A549 (cell line): Measurements from ENCODE around the gene PFAS. TPM values are rescaled to one million over a fixed set of nuclear protein-coding genes. Genes with fewer than 3 reads are reported as not detected.
A peak's percentile ranks its signal among the peaks of the same experiment; 100 is the strongest.

ENCODE experiments used
- ATAC-seq, 2 experiments: fragments of 200-7000 bp in 1 of 2; fragments of >200 bp in 1 of 2; cut with Nextera tagmentation in 1 of 2; cut with Tn5 transposase in 1 of 2; 3 replicates each; pipeline versions ENCODE4 v1.8.0 to v1.9.1; 2018 to 2020; ENCODE audit warnings: mild to moderate bottlenecking in 1 of 2, moderate library complexity in 1 of 2
- CTCF ChIA-PET: fragments of 300-600 bp; sonication (Branson Sonifier 250); formaldehyde crosslinking; extraction: SDS; loops from one replicate; lab custom pipeline; 2021; ENCODE audit warnings: antibody characterized with exemption, inconsistent platforms; lab: Yijun Ruan, JAX
- POLR2A ChIA-PET: fragments of 350-600 bp; formaldehyde crosslinking; extraction: SDS; loops from one replicate; lab custom pipeline; 2021; ENCODE audit warnings: antibody characterized with exemption, inconsistent platforms; lab: Yijun Ruan, JAX
- DNase-seq, 2 experiments: peaks; one replicate each; pipeline versions ENCODE4 v3.0.0 to v3.0.0-alpha.2; 2011 to 2016; ENCODE audit warnings: low read depth in 1 of 2, low spot score in 1 of 2
- FAIRE-seq: peaks from 2 replicates; lab custom pipeline; 2011; peaks lifted over from hg19 to GRCh38; lab: Jason Lieb, UNC
- H3K27ac ChIP-seq, 2 experiments: fragments of >200 bp; sonication (Bioruptor Twin); formaldehyde crosslinking; 3 replicates each; pipeline ENCODE4 v1.5.1; 2016 to 2017
- H3K4me1 ChIP-seq: fragments of >200 bp; sonication (Bioruptor Twin); formaldehyde crosslinking; 3 replicates; pipeline ENCODE4 v1.6.1; 2016
- H3K4me2 ChIP-seq: fragments of >200 bp; sonication (Bioruptor Twin); formaldehyde crosslinking; 3 replicates; pipeline ENCODE4 v1.6.1; 2016
- H3K4me3 ChIP-seq: fragments of >200 bp; sonication (Bioruptor Twin); formaldehyde crosslinking; 3 replicates; pipeline ENCODE4 v1.5.1; 2016
- H3K9me3 ChIP-seq: fragments of >200 bp; sonication (Bioruptor Twin); formaldehyde crosslinking; 3 replicates; pipeline ENCODE4 v1.6.1; 2016
- CBX2 ChIP-seq: fragments of 200-600 bp; sonication (generic); IDR thresholded peaks from 2 replicates; pipeline ENCODE4 v1.6.1; 2016; ENCODE audit warnings: low read depth, mild to moderate bottlenecking, borderline replicate concordance
- CHD2 ChIP-seq: fragments of 150-350 bp; IDR thresholded peaks from 2 replicates; pipeline ENCODE4 v1.6.1; 2014; ENCODE audit warnings: low read length; ENCODE audit not compliant: partially characterized antibody
- CHD4 ChIP-seq: fragments of 200-600 bp; sonication (generic); IDR thresholded peaks from 2 replicates; pipeline ENCODE4 v1.6.1; 2016; ENCODE audit warnings: antibody characterized with exemption, mild to moderate bottlenecking, borderline replicate concordance
- EHF ChIP-seq: fragments of 250-450 bp; sonication (Bioruptor Pico); IDR thresholded peaks from 2 replicates; pipeline ENCODE4 v1.5.0; 2020; ENCODE audit warnings: mild to moderate bottlenecking
- EHMT2 ChIP-seq: fragments of 200-600 bp; sonication (generic); IDR thresholded peaks from 2 replicates; pipeline ENCODE4 v1.6.1; 2016; ENCODE audit warnings: antibody characterized with exemption, low read depth, mild to moderate bottlenecking, moderate library complexity
- ELK1 ChIP-seq: fragments of 150-350 bp; IDR thresholded peaks from 2 replicates; pipeline ENCODE4 v1.6.1; 2014; ENCODE audit warnings: low read depth, mild to moderate bottlenecking, low read length
- HEYL ChIP-seq: fragments of 250-450 bp; sonication (Bioruptor Pico); IDR thresholded peaks from 2 replicates; pipeline ENCODE4 v1.8.0; 2021; ENCODE audit warnings: mild to moderate bottlenecking, moderate library complexity
- HOXA7 ChIP-seq: fragments of 250-450 bp; sonication (Bioruptor Pico); IDR thresholded peaks from 2 replicates; pipeline ENCODE4 v1.5.0; 2020; ENCODE audit warnings: mild to moderate bottlenecking, moderate library complexity
- HOXB13 ChIP-seq: fragments of 250-450 bp; sonication (Bioruptor Pico); IDR thresholded peaks from 2 replicates; pipeline ENCODE4 v1.5.0; 2020; ENCODE audit warnings: low read depth, mild to moderate bottlenecking, moderate library complexity
- JUN ChIP-seq, 2 experiments: fragments of >200 bp; sonication (Bioruptor Twin); formaldehyde crosslinking; IDR thresholded peaks; 2 replicates in 1 of 2; 3 replicates in 1 of 2; pipeline ENCODE4 v1.6.1; 2016 to 2017
- JUNB ChIP-seq: fragments of >200 bp; sonication (Bioruptor Twin); formaldehyde crosslinking; IDR thresholded peaks from 2 replicates; pipeline ENCODE4 v1.6.1; 2016
- KDM1A ChIP-seq: fragments of 200-600 bp; sonication (generic); IDR thresholded peaks from 2 replicates; pipeline ENCODE4 v1.6.1; 2016; ENCODE audit warnings: low read depth, mild to moderate bottlenecking
- MYC ChIP-seq: IDR thresholded peaks from 2 replicates; pipeline ENCODE4 v1.6.1; 2012; ENCODE audit warnings: mild to moderate bottlenecking, inconsistent platforms, low read length, improper control_type of control experiment, borderline replicate concordance
- NFE2L2 ChIP-seq: fragments of 150-350 bp; conservative IDR thresholded peaks from 2 replicates; pipeline ENCODE4 v1.6.1; 2014; ENCODE audit warnings: low read length
- NPAS2 ChIP-seq: fragments of 250-450 bp; sonication (Bioruptor Pico); IDR thresholded peaks from 2 replicates; pipeline ENCODE4 v1.8.0; 2022; ENCODE audit warnings: mild to moderate bottlenecking, moderate library complexity, borderline replicate concordance
- NR3C1 ChIP-seq: fragments of >200 bp; sonication (Bioruptor Twin); formaldehyde crosslinking; IDR thresholded peaks from 3 replicates; pipeline ENCODE4 v1.6.1; 2017
- PBX3 ChIP-seq: IDR thresholded peaks from 2 replicates; pipeline ENCODE4 v1.6.1; 2012
- PHF8 ChIP-seq: fragments of 200-600 bp; sonication (generic); IDR thresholded peaks from 2 replicates; pipeline ENCODE4 v1.6.1; 2016; ENCODE audit warnings: low read depth, mild to moderate bottlenecking, antibody characterized with exemption, moderate library complexity, borderline replicate concordance
- POLR2A ChIP-seq: IDR thresholded peaks from 2 replicates; pipeline ENCODE4 v1.6.1; 2012; ENCODE audit warnings: mild to moderate bottlenecking, low read length
- POLR2AphosphoS2 ChIP-seq: conservative IDR thresholded peaks from 2 replicates; pipeline ENCODE4 v1.6.1; 2012; ENCODE audit warnings: low read length, improper control_type of control experiment, inconsistent platforms
- RARB ChIP-seq: fragments of 250-450 bp; sonication (Bioruptor Pico); IDR thresholded peaks from 2 replicates; pipeline ENCODE4 v1.8.0; 2021; ENCODE audit warnings: mild to moderate bottlenecking, moderate library complexity
- RCOR1 ChIP-seq: fragments of 150-350 bp; IDR thresholded peaks from 2 replicates; pipeline ENCODE4 v1.6.1; 2014; ENCODE audit warnings: antibody characterized with exemption, low read length, low read depth
- RNF2 ChIP-seq: fragments of 200-600 bp; sonication (generic); IDR thresholded peaks from 2 replicates; pipeline ENCODE4 v1.6.1; 2016; ENCODE audit warnings: low read depth, mild to moderate bottlenecking, antibody characterized with exemption, moderate library complexity, borderline replicate concordance
- SMC3 ChIP-seq: fragments of >200 bp; sonication (Bioruptor Twin); formaldehyde crosslinking; IDR thresholded peaks from 3 replicates; pipeline ENCODE4 v1.6.1; 2018; ENCODE audit warnings: inconsistent platforms
- ZC3H11A ChIP-seq: fragments of 450-650 bp; IDR thresholded peaks from 2 replicates; pipeline ENCODE4 v1.6.1; 2014; ENCODE audit warnings: antibody characterized with exemption, mild to moderate bottlenecking
- ZSCAN20 ChIP-seq: fragments of 250-450 bp; sonication (Bioruptor Pico); IDR thresholded peaks from 2 replicates; pipeline ENCODE4 v1.8.0; 2022; ENCODE audit warnings: mild to moderate bottlenecking, moderate library complexity
- WGBS: methylation state at CpG from one replicate; pipeline ENCODE4 v1.1.6; 2017; ENCODE audit errors: missing lambda C conversion rate; 5-methylcytosine and 5-hydroxymethylcytosine counted together
- polyA plus RNA-seq, 4 experiments: library from polyadenylated mRNA; depleted of rRNA in 3 of 4; stranded (reverse); fragments of >200 nt; fragmentation: RNase III in 1 of 4; extraction: RNeasy Plus Mini Kit Qiagen cat#74134 plus additional on column Dnase treatment in 1 of 4; gene quantifications; 2 replicates in 3 of 4; 3 replicates in 1 of 4; pipeline ENCODE4 v1.2.3, GENCODE V29; 2011 to 2017

PFAS gene
- polyA plus RNA-seq, 2 of the 4 experiments (the other 2 are of a cell fraction), result 51.9 to 58.2 TPM

GRCh38 chr17:8312251-8312650 is 63.2 kb downstream of the PFAS start:
- ATAC-seq, result no peak
- CTCF ChIA-PET, result interaction anchor here (1.0 to 7.0 kb wide), 2 partner anchors 12 to 49 kb away, joined by 3 to 39 read pairs; no protein-coding TSS in a partner anchor

GRCh38 chr17:8312726-8313600 is 63.9 kb downstream of the PFAS start:
- DNase-seq (no peak), ATAC-seq (peak; percentile 20 to 38; a peak in 4 of 6 replicates), FAIRE-seq (no peak)
- no peaks in the 10 kb centered on the region for H3K9me3 ChIP-seq
- H3K27ac ChIP-seq, result no peak overlapping the region
- WGBS, result 34% methylated on average over 7 of the region's 16 CpGs
- CTCF ChIA-PET, result interaction anchor here (0.7 to 7.0 kb wide), 4 partner anchors 13 to 450 kb away, joined by 3 to 39 read pairs (median 4); partner anchors contain the start of gene SLC25A35
- no peaks in the 10 kb centered on the region for H3K4me1 ChIP-seq
- no peak for TF ChIP-seq HOXB13 (CRISPR knock-in tag)
- no peak for TF ChIP-seq HEYL (CRISPR knock-in tag)
- TF ChIP-seq SMC3, result no peak
- TF ChIP-seq CHD4, result no peak
- no peak for TF ChIP-seq RCOR1
- no peak for TF ChIP-seq JUN (IDR thresholded peaks at IDR 0.05)
- TF ChIP-seq HOXA7, result no peak
- H3K4me3 ChIP-seq, result no peak overlapping the region
- POLR2A ChIA-PET, result no interaction called here
- H3K4me2 ChIP-seq, result no peak overlapping the region

More at GRCh38 chr17:8312251-8312650, 63.2 kb downstream of the PFAS start:
- FAIRE-seq, result no peak
- no peak overlapping the region for H3K4me3 ChIP-seq
- DNase-seq, result no peak
- 52% methylated on average over 13 of the region's 13 CpGs for WGBS
- no peak overlapping the region for H3K4me2 ChIP-seq
- TF ChIP-seq NR3C1 (no peak), ZSCAN20 (CRISPR knock-in tag) (no peak), JUNB (no peak), RARB (CRISPR knock-in tag) (no peak), ZC3H11A (no peak), KDM1A (no peak), ELK1 (no peak), NFE2L2 (no peak), POLR2AphosphoS2 (no peak), PHF8 (no peak), RNF2 (no peak), NPAS2 (no peak), MYC (no peak), POLR2A (no peak), CHD2 (no peak), CBX2 (no peak), PBX3 (no peak), EHMT2 (no peak), EHF (CRISPR knock-in tag) (no peak)
- TF ChIP-seq, all 56 proteins: peak for 0
- Histone ChIP-seq H3K4me1 (no peaks in the 10 kb centered on the region), H3K27ac (no peak overlapping the region), H3K9me3 (no peaks in the 10 kb centered on the region)
- POLR2A ChIA-PET, result no interaction called here
